Activated CD4-positive, alpha-beta T cell treated with anti-CD3 and anti-CD28 coated beads, Interleukin-2, amount 50 U/mL, for 4 hours (primary cell): Measurements from ENCODE around the gene VCAM1.
"Not testable (repeated sequence)": the region's sequence is repeated elsewhere in the genome, so short reads cannot be mapped to it uniquely, and the experiment has no call there.

Experiments used
- DNase-seq, 2 experiments: peaks; one replicate each; pipeline ENCODE4 v3.0.0-alpha.2; 2020

VCAM1 gene

GRCh38 chr1:100730130-100730529, 10.6 kb downstream of the VCAM1 start:
- no peak for DNase-seq

DNA sequence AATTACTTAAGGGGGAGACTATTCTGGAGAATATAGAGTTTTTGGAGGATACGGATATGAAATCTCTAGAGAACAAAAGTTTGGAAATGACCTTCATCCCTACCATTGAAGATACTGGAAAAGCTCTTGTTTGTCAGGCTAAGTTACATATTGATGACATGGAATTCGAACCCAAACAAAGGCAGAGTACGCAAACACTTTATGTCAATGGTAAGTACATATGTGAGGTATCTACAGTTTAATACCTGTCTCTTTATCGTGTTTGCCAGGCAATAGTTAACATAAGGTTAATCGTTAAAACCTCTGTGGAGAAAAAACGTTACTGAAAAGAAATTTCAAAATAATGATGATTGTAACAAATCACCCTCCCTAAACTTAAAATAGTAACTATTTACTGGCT, 11.8 kb downstream of the VCAM1 start:
- no peak for DNase-seq

GRCh38 chr1:100731758-100732157, 12.2 kb downstream of the VCAM1 start:
- DNase-seq: no peak

DNA sequence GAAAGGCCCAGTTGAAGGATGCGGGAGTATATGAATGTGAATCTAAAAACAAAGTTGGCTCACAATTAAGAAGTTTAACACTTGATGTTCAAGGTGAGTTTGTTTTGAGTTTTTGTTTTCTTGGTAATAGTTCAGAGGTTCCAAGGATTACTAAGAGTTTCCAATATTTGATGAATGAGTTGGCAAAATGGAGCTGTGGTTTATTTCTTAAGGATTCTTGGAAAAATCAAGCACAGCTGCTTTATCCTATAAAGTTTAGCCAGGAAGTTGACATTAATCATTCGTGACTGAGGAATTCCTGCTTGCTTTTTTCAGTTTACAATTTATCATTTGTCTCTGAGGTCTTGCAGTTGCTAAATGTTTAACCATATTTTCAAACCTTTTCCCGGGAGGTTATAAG, 15.1 kb downstream of the VCAM1 start:
- DNase-seq: no peak

GRCh38 chr1:100735244-100735643, 15.7 kb downstream of the VCAM1 start:
- DNase-seq: no peak

- no peak for DNase-seq
Measured at GRCh38 chr1:100736324-100736723, 16.8 kb downstream of the VCAM1 start.

- DNase-seq: no peak
Measured at GRCh38 chr1:100736746-100737145, 17.2 kb downstream of the VCAM1 start.

DNA sequence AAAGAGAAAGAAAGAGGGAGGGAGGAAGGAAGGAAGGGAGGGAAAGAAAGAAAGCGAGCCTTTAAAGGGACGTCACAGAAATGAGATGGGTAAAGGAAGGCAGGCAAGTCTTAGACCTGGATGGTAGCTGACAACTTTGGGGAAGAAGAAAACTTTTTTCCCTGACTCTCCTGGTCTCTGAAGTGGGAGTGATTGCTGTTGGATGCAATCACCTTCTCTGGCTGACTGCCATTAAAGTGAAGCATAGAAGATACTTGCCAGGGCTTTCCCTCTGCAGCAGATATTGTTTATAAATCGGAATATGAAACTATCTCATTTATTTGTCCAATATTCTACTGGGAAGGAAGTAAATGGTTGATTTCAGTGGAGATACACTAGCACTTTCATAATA, 27.0 kb downstream of the VCAM1 start:
- no peak for DNase-seq

DNA sequence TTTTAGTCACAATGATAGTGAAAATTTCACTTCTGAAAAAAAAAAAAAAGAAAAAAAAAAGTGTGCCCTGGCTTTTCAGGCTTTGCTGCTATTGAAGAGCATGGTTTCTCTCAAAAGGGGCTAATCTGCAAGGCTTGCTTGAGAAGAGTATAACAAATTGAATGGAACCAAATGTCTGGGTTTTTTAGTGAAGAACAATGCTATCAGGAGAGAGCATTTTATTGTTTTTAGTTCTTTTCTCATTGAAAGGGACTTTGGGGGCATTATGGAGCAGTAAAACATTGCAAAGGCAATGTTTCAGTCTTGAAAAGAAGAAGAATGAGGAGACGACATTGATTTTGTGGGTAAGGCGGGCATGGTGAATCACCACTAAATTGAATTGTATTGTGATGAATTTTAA, 28.2 kb downstream of the VCAM1 start:
- no peak for DNase-seq

DNA sequence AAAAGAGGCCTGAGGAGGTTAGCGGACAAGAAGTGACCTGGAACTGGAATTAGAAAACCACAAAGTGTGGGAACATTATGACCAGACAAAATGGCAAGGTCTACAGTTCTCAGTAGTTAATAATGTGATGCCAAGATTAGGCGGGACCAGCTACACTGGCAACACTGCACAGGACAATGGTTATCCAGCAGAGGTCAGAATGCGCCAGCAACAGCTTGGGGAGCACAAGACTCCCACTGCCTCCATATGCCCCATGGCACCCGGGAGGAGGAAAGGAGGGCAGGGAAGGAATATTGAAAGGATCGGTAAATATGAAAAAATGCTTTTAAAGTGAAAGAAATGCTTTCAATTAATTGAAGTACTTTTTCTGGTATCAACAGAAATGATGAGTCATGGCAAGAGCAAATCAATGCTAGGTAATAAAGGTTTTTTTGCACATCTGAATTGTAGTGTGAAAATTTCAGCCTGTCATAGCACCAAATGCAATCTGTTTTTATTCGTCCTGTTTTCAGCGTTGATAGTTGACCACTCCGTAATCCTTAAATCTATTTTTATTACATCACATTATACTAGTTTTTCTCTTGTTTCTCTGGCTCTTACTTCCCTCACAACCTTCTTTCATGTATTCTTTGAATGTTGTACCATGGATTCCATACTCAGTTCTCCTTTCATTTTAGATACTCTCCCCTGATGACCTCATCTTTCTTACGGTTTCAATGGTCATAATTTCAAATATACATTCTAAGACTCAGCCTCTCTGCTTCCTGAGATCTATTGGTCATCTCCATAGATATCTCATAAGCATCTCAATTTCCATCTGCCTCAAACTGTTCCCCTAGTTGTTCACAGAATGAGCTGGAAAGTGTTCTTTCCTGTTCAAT, 30.7 kb downstream of the VCAM1 start:
- no peak for DNase-seq

GRCh38 chr1:100752791-100753190, 33.2 kb downstream of the VCAM1 start:
- DNase-seq: no peak

DNA sequence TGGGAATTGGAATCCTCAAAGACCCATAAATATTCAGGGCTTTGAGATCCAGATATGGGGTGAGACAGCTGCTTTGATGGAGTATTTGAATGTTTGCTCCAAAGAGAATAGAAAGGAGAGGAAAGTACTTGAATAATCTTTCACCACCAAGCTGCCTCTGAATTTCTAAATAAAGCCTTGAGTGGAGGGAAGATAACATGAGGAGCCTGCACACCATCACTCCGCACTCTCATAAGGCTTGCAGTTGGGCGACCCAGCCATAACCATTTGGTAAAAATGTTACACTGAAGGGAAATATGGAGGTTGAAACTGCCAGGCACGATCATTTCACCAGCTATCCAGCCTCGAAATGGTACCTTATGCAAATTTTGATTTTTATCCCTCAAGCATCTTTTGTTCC, 38.4 kb downstream of the VCAM1 start:
- DNase-seq: no peak

- no peak for DNase-seq
Measured at GRCh38 chr1:100759188-100759587, 39.6 kb downstream of the VCAM1 start.

- DNase-seq: no peak
Measured at GRCh38 chr1:100760511-100760910, 41.0 kb downstream of the VCAM1 start.

- DNase-seq: no peak
Measured at GRCh38 chr1:100762461-100762860, 42.9 kb downstream of the VCAM1 start.

- DNase-seq: no peak
Measured at GRCh38 chr1:100767176-100767890, 47.8 kb downstream of the VCAM1 start.

DNA sequence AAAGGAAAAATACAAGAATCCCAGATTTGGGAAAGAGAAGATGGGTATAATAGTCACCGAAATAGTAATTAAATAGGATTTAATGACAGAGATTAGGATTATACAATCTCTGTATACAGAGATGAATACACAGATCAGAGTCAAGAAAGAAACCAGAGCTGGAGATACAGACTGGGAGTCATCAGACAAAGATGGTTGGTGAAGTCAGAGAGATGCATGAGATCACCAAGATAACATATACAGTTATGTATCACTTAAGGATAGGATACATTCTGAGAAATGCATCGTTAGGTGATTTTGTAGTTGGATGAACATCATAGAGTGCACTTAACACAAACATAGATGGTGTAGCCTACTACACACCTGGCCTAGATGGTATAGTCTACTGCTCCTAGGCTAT, 49.8 kb downstream of the VCAM1 start:
- DNase-seq: no peak

GRCh38 chr1:100769906-100770646, 50.5 kb downstream of the VCAM1 start:
- DNase-seq: no peak

DNA sequence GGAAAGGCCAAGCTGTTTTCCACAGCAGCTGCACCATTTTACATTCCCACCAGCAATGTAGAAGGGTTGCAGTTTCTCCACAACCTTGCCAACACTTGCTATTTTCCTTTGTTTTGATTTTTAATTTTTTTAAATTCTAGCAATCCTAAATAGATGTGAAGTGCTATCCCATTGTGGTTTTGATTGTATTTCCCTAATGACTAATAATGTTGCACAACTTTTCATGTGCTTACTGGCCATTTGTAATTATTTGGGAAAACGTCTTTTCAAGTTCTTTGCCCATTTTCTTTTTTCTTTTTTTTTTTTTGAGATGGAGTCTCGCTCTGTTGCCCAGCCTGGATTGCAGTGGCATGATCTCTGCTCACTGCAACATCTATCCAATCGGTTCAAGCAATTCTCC, 53.9 kb downstream of the VCAM1 start:
- no peak for DNase-seq

DNA sequence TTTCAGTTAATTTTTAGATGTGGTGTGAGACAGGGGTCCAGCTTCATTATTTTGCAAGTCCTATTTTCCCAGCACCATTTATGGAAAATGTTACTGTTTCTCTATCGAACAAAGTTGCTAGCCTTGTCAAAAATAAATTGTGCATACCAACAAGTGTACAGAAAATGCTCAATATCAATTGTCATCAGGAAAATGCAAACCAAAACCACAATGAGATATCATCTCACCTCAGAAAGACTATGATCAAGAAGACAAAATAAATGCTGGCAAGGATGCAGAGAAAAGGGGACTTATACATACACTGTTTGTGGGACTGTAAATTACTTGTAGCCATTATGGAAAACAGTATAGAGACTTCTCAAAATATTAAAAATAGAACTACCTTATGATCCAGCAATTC, 54.8 kb downstream of the VCAM1 start:
- DNase-seq: no peak

- no peak for DNase-seq
Measured at GRCh38 chr1:100775483-100775882, 55.9 kb downstream of the VCAM1 start.

- DNase-seq: no peak
Measured at GRCh38 chr1:100778748-100779147, 59.2 kb downstream of the VCAM1 start.

DNA sequence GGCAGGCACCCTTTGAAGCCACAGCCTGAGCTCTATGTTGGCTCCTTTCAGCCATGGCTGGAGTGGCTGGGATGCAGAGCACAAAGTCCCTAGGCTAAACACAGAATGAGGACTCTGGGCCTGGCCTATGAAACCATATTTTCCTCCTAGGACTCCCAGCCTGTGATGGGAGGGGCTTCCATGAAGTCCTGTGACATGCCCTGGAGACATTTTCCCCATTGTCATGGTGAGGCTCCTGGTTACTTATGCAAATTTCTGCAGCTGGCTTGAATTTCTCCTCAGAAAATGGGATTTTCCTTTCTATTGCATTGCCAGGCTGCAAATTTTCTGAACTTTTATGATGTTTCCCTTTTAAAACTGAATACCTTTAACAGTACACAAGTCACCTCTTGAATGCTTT, 61.3 kb downstream of the VCAM1 start:
- DNase-seq: no peak

DNA sequence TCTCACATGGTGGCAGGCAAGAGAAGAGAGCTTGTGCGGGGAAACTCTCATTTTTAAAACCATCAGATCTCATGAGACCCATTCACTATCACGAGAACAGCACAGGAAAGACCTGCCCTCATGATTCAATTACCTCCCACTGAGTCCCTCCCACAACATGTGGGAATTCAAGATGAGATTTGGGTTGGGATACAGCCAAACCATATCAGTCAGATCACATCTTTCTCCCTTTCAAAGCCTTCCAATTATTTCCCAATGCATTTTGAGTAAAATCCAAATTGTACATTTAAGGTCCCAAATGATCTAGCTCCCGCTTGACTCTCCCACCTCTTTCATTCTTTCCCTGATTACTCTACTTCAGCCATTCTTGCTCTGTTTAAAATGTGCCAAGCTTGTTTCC, 62.2 kb downstream of the VCAM1 start:
- DNase-seq: not testable (repeated sequence)
